Memory B cell (primary cell): ENCODE results near the gene LIMS3.
"Not testable (repeated sequence)": the region's sequence is repeated elsewhere in the genome, so short reads cannot be mapped to it uniquely, and the experiment has no call there.

Experiments
- ATAC-seq: fragments of 150-1000 bp; cut with Tn5 transposase; 2 replicates; pipeline ENCODE4 v1.10.0; 2021; ENCODE audit warnings: low read depth, mild to moderate bottlenecking, moderate library complexity
- DNase-seq, 2 donors: peaks; one replicate each; pipeline ENCODE4 v3.0.0; 2022; ENCODE audit warnings: low spot score in 2 of 2
- H3K27ac Mint-ChIP-seq: one replicate; pipeline ENCODE4 v1.8.0; 2022; ENCODE audit warnings: mild to moderate bottlenecking, moderate library complexity, mixed read lengths
- H3K27me3 Mint-ChIP-seq: one replicate; pipeline ENCODE4 v1.8.0; 2022; ENCODE audit warnings: mixed read lengths
- H3K36me3 Mint-ChIP-seq: one replicate; pipeline ENCODE4 v1.8.0; 2022; ENCODE audit warnings: mild to moderate bottlenecking, mixed read lengths
- H3K4me1 Mint-ChIP-seq: one replicate; pipeline ENCODE4 v1.8.0; 2022; ENCODE audit warnings: mixed read lengths
- H3K4me3 Mint-ChIP-seq: one replicate; pipeline ENCODE4 v1.8.0; 2022; ENCODE audit warnings: mild to moderate bottlenecking, moderate library complexity, mixed read lengths
- H3K9me3 Mint-ChIP-seq: one replicate; pipeline ENCODE4 v1.8.0; 2022; ENCODE audit warnings: mixed read lengths

LIMS3 gene

GRCh38 chr2:109908626-109909025, 10.1 kb downstream of the LIMS3 start:
- not testable (repeated sequence) for ATAC-seq, H3K36me3 Mint-ChIP-seq

DNA sequence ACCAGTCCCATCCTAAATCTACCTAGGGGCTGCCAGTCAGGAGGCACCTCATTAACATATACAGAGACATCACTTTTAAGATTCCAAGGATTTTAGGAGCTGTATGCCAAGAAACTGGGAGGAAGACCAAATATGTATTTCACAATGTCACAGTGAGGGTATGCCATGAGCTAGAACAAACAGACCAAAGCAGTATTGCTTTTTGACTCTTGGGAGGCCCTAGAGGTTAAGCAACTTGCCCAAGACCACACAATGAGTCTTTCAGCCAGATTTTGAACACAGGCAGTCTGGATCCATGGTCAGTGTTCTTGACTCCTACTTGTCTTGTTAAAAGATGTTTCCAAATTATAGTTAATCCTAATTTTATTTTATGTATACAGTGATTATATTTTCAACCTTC, 12.3 kb downstream of the LIMS3 start:
- not testable (repeated sequence) for DNase-seq, H3K9me3 Mint-ChIP-seq, H3K27me3 Mint-ChIP-seq, H3K27ac Mint-ChIP-seq, H3K4me1 Mint-ChIP-seq, H3K36me3 Mint-ChIP-seq, ATAC-seq, H3K4me3 Mint-ChIP-seq

More at GRCh38 chr2:109908626-109909025, 10.1 kb downstream of the LIMS3 start:
- DNase-seq, H3K27me3 Mint-ChIP-seq, H3K27ac Mint-ChIP-seq, H3K9me3 Mint-ChIP-seq, H3K4me3 Mint-ChIP-seq, H3K4me1 Mint-ChIP-seq: not testable (repeated sequence)

GRCh38 chr2:109913911-109914310, 15.4 kb downstream of the LIMS3 start:
- DNase-seq, H3K36me3 Mint-ChIP-seq, H3K4me1 Mint-ChIP-seq, H3K4me3 Mint-ChIP-seq, ATAC-seq, H3K27ac Mint-ChIP-seq, H3K9me3 Mint-ChIP-seq, H3K27me3 Mint-ChIP-seq: not testable (repeated sequence)

DNA sequence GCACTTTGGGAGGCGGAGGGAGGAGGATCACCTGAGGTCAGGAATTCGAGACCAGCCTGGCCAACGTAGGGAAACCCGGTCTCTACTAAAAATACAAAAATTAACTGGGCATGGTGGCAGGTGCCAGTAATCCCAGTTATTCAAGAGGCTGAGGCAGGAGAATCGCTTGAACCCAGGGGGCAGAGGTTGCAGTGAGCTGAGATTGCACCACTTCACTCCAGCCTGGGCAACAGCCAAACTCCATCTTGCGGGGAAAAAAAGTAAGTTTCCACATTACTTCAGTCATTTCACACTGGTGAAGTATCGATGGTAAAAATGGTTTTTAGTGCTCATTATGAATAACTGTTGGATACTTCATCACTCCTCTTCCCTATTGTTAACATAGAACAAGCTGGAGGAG, 16.1 kb downstream of the LIMS3 start:
- not testable (repeated sequence) for H3K4me1 Mint-ChIP-seq

GRCh38 chr2:109915830-109916229, 17.3 kb downstream of the LIMS3 start:
- not testable (repeated sequence) for H3K36me3 Mint-ChIP-seq, H3K4me3 Mint-ChIP-seq, H3K9me3 Mint-ChIP-seq, H3K27me3 Mint-ChIP-seq, ATAC-seq, H3K27ac Mint-ChIP-seq, H3K4me1 Mint-ChIP-seq, DNase-seq

More for the DNA sequence above, 16.1 kb downstream of the LIMS3 start:
- H3K27ac Mint-ChIP-seq, DNase-seq, H3K36me3 Mint-ChIP-seq, ATAC-seq, H3K27me3 Mint-ChIP-seq, H3K9me3 Mint-ChIP-seq, H3K4me3 Mint-ChIP-seq: not testable (repeated sequence)

DNA sequence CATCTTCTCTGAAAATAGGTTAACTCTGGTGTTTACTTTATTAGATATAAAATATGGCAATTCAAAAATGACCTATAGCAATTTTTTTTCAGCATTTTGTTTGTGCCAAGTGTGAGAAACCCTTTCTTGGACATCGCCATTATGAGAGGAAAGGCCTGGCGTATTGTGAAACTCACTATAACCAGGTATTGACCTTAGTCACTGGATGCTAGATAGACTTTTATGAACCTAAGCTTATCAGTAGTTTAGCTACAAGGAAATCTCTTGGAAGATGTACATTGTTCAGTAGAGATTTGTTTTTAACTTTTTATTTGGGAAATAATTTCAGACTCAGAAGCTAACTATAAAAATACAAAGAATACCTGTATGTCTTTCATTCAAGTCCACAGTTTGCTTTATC, 21.7 kb downstream of the LIMS3 start:
- not testable (repeated sequence) for H3K27me3 Mint-ChIP-seq, H3K4me3 Mint-ChIP-seq, ATAC-seq, H3K27ac Mint-ChIP-seq, DNase-seq, H3K4me1 Mint-ChIP-seq, H3K36me3 Mint-ChIP-seq, H3K9me3 Mint-ChIP-seq

GRCh38 chr2:109921543-109922384, 23.3 kb downstream of the LIMS3 start:
- not testable (repeated sequence) for H3K4me1 Mint-ChIP-seq, ATAC-seq

DNA sequence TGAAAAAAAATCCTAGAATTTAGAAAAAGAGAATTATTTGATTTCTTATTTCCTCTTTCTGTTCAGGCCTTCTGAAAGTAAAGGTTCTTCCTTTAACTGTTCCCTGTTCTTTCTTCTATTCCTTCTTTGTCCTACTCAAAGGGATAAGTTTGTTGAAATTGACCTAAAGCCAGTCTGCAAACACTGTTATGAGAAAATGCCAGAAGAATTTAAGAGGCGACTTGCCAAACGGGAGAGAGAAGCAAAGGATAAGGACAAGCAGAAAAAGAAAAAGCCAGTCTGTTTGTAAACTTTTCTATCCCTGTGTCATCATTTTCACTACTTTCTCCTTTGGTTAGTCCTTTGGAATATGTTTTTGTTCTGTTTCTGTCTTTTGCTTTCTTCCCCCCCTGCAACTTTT, 26.0 kb downstream of the LIMS3 start:
- not testable (repeated sequence) for H3K9me3 Mint-ChIP-seq, ATAC-seq, DNase-seq, H3K36me3 Mint-ChIP-seq, H3K27ac Mint-ChIP-seq, H3K4me3 Mint-ChIP-seq, H3K4me1 Mint-ChIP-seq, H3K27me3 Mint-ChIP-seq

More at GRCh38 chr2:109921543-109922384, 23.3 kb downstream of the LIMS3 start:
- DNase-seq, H3K27me3 Mint-ChIP-seq, H3K36me3 Mint-ChIP-seq, H3K9me3 Mint-ChIP-seq, H3K27ac Mint-ChIP-seq, H3K4me3 Mint-ChIP-seq: not testable (repeated sequence)

DNA sequence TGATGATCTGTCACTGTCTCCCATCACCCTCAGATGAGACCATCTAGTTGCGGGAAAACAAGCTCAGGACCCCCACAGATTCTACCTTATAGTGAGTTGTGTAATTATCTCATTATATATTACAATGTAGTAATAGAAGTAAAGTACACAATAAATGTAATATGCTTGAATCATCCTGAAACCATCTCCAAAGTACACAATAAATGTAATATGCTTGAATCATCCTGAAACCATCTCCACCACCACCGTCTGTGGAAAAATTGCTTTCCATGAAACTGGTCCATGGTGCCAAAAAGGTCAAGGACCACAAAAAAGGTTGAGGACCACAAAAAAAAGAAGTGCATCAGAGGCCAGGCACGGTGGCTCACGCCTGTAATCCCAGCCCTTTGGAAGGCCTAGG, 29.3 kb downstream of the LIMS3 start:
- not testable (repeated sequence) for H3K4me3 Mint-ChIP-seq, ATAC-seq, H3K4me1 Mint-ChIP-seq, H3K27me3 Mint-ChIP-seq, H3K27ac Mint-ChIP-seq, H3K36me3 Mint-ChIP-seq, DNase-seq, H3K9me3 Mint-ChIP-seq

DNA sequence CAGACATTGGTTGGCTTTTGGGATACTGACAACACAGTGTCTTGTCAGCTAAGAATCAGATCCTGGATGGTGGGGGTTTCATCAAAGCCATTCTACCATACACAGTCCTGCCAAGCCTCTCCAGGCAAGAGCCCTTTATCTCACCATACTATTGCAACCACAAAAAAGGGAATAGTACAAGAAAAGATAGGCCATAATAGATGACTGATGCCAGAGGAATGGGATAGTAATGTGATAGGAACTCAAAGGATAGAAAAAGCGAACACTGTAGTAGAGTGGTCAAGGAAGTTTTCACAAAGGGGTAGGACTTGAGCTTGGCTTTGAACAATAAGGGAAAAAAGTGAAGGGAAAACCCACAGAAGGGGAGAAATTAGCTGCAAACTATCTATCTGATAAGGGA, 30.7 kb downstream of the LIMS3 start:
- not testable (repeated sequence) for H3K4me1 Mint-ChIP-seq, ATAC-seq, DNase-seq, H3K4me3 Mint-ChIP-seq, H3K27ac Mint-ChIP-seq, H3K27me3 Mint-ChIP-seq, H3K9me3 Mint-ChIP-seq, H3K36me3 Mint-ChIP-seq

DNA sequence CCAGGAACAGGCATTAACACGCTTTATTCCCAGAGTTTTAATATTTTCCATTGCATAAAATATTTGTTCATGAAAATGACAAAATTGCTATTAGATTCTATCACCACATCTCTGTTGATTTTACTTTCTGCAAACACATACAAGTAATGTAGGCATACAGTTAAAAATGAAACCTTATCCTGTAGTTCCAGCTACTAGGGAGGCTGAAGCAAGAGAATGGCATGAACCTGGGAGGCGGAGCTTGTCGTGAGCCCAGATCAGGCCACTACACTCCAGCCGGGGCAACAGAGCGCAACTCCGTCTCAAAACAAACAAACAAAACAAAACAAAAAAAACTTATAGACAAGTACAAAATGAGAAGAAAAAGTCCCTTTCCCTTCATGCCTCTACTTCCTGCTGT, 38.0 kb downstream of the LIMS3 start:
- ATAC-seq, H3K9me3 Mint-ChIP-seq, H3K4me1 Mint-ChIP-seq, DNase-seq, H3K27me3 Mint-ChIP-seq, H3K4me3 Mint-ChIP-seq, H3K27ac Mint-ChIP-seq, H3K36me3 Mint-ChIP-seq: not testable (repeated sequence)

DNA sequence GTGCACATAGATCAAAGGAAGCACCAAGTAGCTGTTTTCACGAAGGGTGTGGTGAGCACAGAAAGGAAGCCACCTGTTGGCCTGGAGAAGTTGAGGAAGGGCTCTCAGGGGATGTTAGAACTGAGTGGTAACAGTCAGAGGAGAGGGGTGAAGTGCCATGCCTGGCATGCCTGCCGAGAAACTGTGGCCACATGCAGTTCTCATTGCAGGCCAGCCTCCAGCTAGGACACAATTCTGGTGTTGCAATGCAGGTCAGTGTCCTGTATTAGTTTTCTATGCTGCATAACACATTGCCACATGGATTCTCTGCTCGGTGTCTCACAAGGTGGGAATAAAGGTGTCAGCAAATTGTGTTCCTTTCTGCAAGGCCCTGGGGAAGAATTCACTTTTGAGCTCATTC, 46.9 kb downstream of the LIMS3 start:
- ATAC-seq, H3K27me3 Mint-ChIP-seq, DNase-seq, H3K27ac Mint-ChIP-seq, H3K36me3 Mint-ChIP-seq, H3K4me3 Mint-ChIP-seq, H3K4me1 Mint-ChIP-seq, H3K9me3 Mint-ChIP-seq: not testable (repeated sequence)

- H3K27me3 Mint-ChIP-seq, H3K36me3 Mint-ChIP-seq, DNase-seq, H3K9me3 Mint-ChIP-seq, H3K27ac Mint-ChIP-seq, H3K4me3 Mint-ChIP-seq, H3K4me1 Mint-ChIP-seq, ATAC-seq: not testable (repeated sequence)
Measured at GRCh38 chr2:109947262-109947958, 48.9 kb downstream of the LIMS3 start.

GRCh38 chr2:109947959-109948520, 49.6 kb downstream of the LIMS3 start:
- not testable (repeated sequence) for DNase-seq, H3K4me3 Mint-ChIP-seq, H3K36me3 Mint-ChIP-seq, H3K4me1 Mint-ChIP-seq, H3K9me3 Mint-ChIP-seq, H3K27me3 Mint-ChIP-seq, H3K27ac Mint-ChIP-seq, ATAC-seq
